IPS-20b (cell line): ENCODE results near the gene SCP2.

Source experiments
- H3K27ac ChIP-seq: one replicate; pipeline ENCODE4 v1.5.1; 2013; ENCODE audit warnings: low read length
- H3K27me3 ChIP-seq: 2 replicates; pipeline ENCODE4 v1.6.1; 2013; ENCODE audit warnings: mild to moderate bottlenecking, low read length, inconsistent platforms; ENCODE audit not compliant: insufficient read depth
- H3K36me3 ChIP-seq: 2 replicates; pipeline ENCODE4 v1.6.1; 2013; ENCODE audit warnings: low read depth, mild to moderate bottlenecking, inconsistent platforms, low read length, moderate library complexity; ENCODE audit not compliant: insufficient read depth
- H3K4me1 ChIP-seq: 2 replicates; pipeline ENCODE4 v1.6.1; 2013; ENCODE audit warnings: mild to moderate bottlenecking, control low read depth, inconsistent platforms, low read length, moderate library complexity; ENCODE audit not compliant: insufficient read depth
- H3K4me3 ChIP-seq: 2 replicates; pipeline ENCODE4 v1.5.1; 2013; ENCODE audit warnings: mild to moderate bottlenecking, low read length, inconsistent platforms
- H3K9ac ChIP-seq: 2 replicates; pipeline ENCODE4 v1.6.1; 2013; ENCODE audit warnings: low read depth, mild to moderate bottlenecking, inconsistent platforms, low read length, moderate library complexity
- H3K9me3 ChIP-seq: 2 replicates; pipeline ENCODE4 v1.6.1; 2013; ENCODE audit warnings: mild to moderate bottlenecking, low read depth, low read length, inconsistent platforms; ENCODE audit not compliant: insufficient read depth

Gene SCP2

GRCh38 chr1:53080041-53080440 lies 153.0 kb downstream of the SCP2 start:
- H3K4me1 ChIP-seq: 0 out of 2 replicates have a peak, but pooled peaks cover 5% of the 10 kb centered on the region
- H3K27me3 ChIP-seq: no peaks in the 10 kb centered on the region
- H3K9me3 ChIP-seq: no peaks in the 10 kb centered on the region
- no peak overlapping the region for H3K9ac ChIP-seq
- H3K4me3 ChIP-seq: no peak overlapping the region
- no peak overlapping the region for H3K27ac ChIP-seq
- H3K36me3 ChIP-seq: no peaks in the 10 kb centered on the region

GRCh38 chr1:53080769-53081168 lies 153.7 kb downstream of the SCP2 start:
- Histone ChIP-seq H3K9ac (no peak overlapping the region), H3K36me3 (no peaks in the 10 kb centered on the region), H3K4me1 (0 out of 2 replicates have a peak, but pooled peaks cover 5% of the 10 kb centered on the region), H3K4me3 (no peak overlapping the region), H3K27ac (no peak overlapping the region), H3K9me3 (no peaks in the 10 kb centered on the region), H3K27me3 (no peaks in the 10 kb centered on the region)

- Histone ChIP-seq H3K27ac (no peak overlapping the region), H3K27me3 (no peaks in the 10 kb centered on the region), H3K36me3 (no peaks in the 10 kb centered on the region), H3K9ac (no peak overlapping the region), H3K4me3 (no peak overlapping the region), H3K9me3 (no peaks in the 10 kb centered on the region), H3K4me1 (0 out of 2 replicates have a peak, but pooled peaks cover 5% of the 10 kb centered on the region)
Measured at GRCh38 chr1:53081384-53082066, 154.4 kb downstream of the SCP2 start.

GRCh38 chr1:53082826-53083455 lies 155.9 kb downstream of the SCP2 start:
- Histone ChIP-seq H3K4me1 (0 out of 2 replicates have a peak, but pooled peaks cover 5% of the 10 kb centered on the region), H3K4me3 (no peak overlapping the region), H3K9ac (no peak overlapping the region), H3K36me3 (no peaks in the 10 kb centered on the region), H3K9me3 (no peaks in the 10 kb centered on the region), H3K27me3 (no peaks in the 10 kb centered on the region), H3K27ac (no peak overlapping the region)

- Histone ChIP-seq H3K4me3 (no peak overlapping the region), H3K27ac (no peak overlapping the region), H3K36me3 (no peaks in the 10 kb centered on the region), H3K9ac (no peak overlapping the region), H3K9me3 (no peaks in the 10 kb centered on the region), H3K27me3 (no peaks in the 10 kb centered on the region), H3K4me1 (0 out of 2 replicates have a peak, but pooled peaks cover 5% of the 10 kb centered on the region)
Measured at GRCh38 chr1:53083636-53084588, 156.8 kb downstream of the SCP2 start.

GRCh38 chr1:53084589-53084971 lies 157.5 kb downstream of the SCP2 start:
- H3K4me3 ChIP-seq: no peak overlapping the region
- H3K27ac ChIP-seq: no peak overlapping the region
- H3K9me3 ChIP-seq: no peaks in the 10 kb centered on the region
- 0 out of 2 replicates have a peak, but pooled peaks cover 5% of the 10 kb centered on the region for H3K4me1 ChIP-seq
- H3K27me3 ChIP-seq: no peaks in the 10 kb centered on the region
- no peak overlapping the region for H3K9ac ChIP-seq
- H3K36me3 ChIP-seq: no peaks in the 10 kb centered on the region

- Histone ChIP-seq H3K4me3 (no peak overlapping the region), H3K36me3 (no peaks in the 10 kb centered on the region), H3K9ac (no peak overlapping the region), H3K27ac (no peak overlapping the region), H3K27me3 (no peaks in the 10 kb centered on the region), H3K9me3 (no peaks in the 10 kb centered on the region), H3K4me1 (0 out of 2 replicates have a peak, but pooled peaks cover 5% of the 10 kb centered on the region)
Measured at GRCh38 chr1:53085405-53085804, 158.3 kb downstream of the SCP2 start.

- Histone ChIP-seq H3K27me3 (no peaks in the 10 kb centered on the region), H3K9ac (no peak overlapping the region), H3K9me3 (no peaks in the 10 kb centered on the region), H3K27ac (no peak overlapping the region), H3K36me3 (no peaks in the 10 kb centered on the region), H3K4me1 (0 out of 2 replicates have a peak, but pooled peaks cover 5% of the 10 kb centered on the region), H3K4me3 (no peak overlapping the region)
Measured at GRCh38 chr1:53086491-53087070, 159.5 kb downstream of the SCP2 start.

- Histone ChIP-seq H3K4me3 (no peak overlapping the region), H3K27me3 (no peaks in the 10 kb centered on the region), H3K9me3 (no peaks in the 10 kb centered on the region), H3K27ac (no peak overlapping the region), H3K9ac (no peak overlapping the region), H3K36me3 (no peaks in the 10 kb centered on the region), H3K4me1 (no peaks in the 10 kb centered on the region)
Measured at GRCh38 chr1:53087332-53088285, 160.5 kb downstream of the SCP2 start.

GRCh38 chr1:53088616-53089300 lies 161.7 kb downstream of the SCP2 start:
- no peaks in the 10 kb centered on the region for H3K36me3 ChIP-seq
- no peak overlapping the region for H3K9ac ChIP-seq
- H3K4me3 ChIP-seq: no peak overlapping the region
- H3K9me3 ChIP-seq: no peaks in the 10 kb centered on the region
- no peaks in the 10 kb centered on the region for H3K27me3 ChIP-seq
- no peaks in the 10 kb centered on the region for H3K4me1 ChIP-seq
- no peak overlapping the region for H3K27ac ChIP-seq
